ENCODE measurements around the gene SGSM2.

GRCh38 chr17:2414446-2415064, 77.3 kb downstream of the SGSM2 start:
- no peak for TF ChIP-seq FOXP2 (optimal IDR thresholded peaks at IDR 0.05; ENCODE audit: borderline replicate concordance, extremely low read depth, extremely low read length, insufficient read depth)
- TF ChIP-seq POLR2AphosphoS5 (IDR thresholded peaks at IDR 0.05; ENCODE audit: low read depth, low read length) = no peak
